ENCODE data around the gene GSK3B. TPM values are rescaled to one million over a fixed set of nuclear protein-coding genes. Genes with fewer than 3 reads are reported as not detected.

The GSK3B gene
- total RNA-seq, 4 donors from 2014 or later = 35.0 to 53.2 (median 44.0) TPM

DNA sequence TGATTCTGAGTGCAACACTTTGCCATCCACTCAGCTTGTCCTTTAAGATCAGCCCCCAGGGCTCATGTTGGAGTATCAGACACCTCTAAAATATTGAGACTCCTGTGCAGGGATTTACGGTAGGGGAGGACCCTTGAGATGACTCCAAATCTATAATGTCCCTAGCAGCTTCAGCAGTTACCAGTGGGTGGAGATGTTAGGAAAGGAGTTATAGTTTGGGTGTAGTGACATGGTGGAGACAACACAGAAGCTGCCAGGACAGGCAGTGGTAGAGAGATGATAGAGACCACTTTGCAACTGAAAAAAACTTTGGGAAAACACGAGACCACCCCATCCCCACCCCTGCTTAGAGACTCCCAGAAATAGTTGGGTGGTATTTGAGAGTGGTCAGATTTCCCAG is 43.3 kb upstream of the GSK3B start:
- Histone ChIP-seq H3K27ac (no peak overlapping the region), H3K4me3 (replicated peaks in 1 of 3) (no peak overlapping the region), H3K36me3 (no peaks in the 10 kb centered on the region), H3K4me1 (no peaks in the 10 kb centered on the region), H3K9me3 (no peaks in the 10 kb centered on the region), H3K27me3 (no peaks in the 10 kb centered on the region)
- WGBS, 2 donors = 66 to 72% methylated on average over 2 of the region's 2 CpGs
- TF ChIP-seq, protein P1, sequence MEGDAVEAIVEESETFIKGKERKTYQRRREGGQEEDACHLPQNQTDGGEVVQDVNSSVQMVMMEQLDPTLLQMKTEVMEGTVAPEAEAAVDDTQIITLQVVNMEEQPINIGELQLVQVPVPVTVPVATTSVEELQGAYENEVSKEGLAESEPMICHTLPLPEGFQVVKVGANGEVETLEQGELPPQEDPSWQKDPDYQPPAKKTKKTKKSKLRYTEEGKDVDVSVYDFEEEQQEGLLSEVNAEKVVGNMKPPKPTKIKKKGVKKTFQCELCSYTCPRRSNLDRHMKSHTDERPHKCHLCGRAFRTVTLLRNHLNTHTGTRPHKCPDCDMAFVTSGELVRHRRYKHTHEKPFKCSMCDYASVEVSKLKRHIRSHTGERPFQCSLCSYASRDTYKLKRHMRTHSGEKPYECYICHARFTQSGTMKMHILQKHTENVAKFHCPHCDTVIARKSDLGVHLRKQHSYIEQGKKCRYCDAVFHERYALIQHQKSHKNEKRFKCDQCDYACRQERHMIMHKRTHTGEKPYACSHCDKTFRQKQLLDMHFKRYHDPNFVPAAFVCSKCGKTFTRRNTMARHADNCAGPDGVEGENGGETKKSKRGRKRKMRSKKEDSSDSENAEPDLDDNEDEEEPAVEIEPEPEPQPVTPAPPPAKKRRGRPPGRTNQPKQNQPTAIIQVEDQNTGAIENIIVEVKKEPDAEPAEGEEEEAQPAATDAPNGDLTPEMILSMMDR (IDR thresholded peaks at IDR 0.05) = no peak
- no peak for TF ChIP-seq POLR2A (IDR thresholded peaks at IDR 0.05)
- DNase-seq = no peak
- intact Hi-C loops (cut with DNase I) = no loop called here

DNA sequence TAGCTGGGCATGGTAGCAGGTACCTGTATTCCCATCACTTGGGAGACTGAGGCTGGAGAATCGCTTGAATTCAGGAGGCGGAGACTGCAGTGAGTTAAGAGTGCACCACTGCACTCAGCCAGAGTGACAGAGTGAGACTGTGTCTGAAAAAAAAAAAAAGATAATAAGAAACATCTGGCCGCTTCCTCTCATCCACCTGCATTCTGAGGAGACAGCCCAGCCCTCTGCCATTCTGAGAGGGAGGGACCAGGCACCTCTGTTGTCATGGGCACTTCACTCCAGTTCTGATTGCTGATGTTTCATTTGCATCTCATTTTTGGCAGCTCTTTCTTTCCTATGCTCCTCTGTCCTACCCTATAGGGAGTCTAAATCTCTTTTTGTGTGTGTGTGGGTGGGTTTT is 36.4 kb upstream of the GSK3B start:
- H3K27me3 ChIP-seq = no peaks in the 10 kb centered on the region
- no peaks in the 10 kb centered on the region for H3K9me3 ChIP-seq
- WGBS, 2 donors = 88 to 91% methylated on average over 3 of the region's 3 CpGs
- no peaks in the 10 kb centered on the region for H3K4me1 ChIP-seq
- no peak for TF ChIP-seq POLR2A (IDR thresholded peaks at IDR 0.05)
- TF ChIP-seq, protein P1 (IDR thresholded peaks at IDR 0.05) = no peak
- H3K4me3 ChIP-seq (replicated peaks in 1 of 3) = no peak overlapping the region
- DNase-seq = no peak
- no peak overlapping the region for H3K27ac ChIP-seq
- H3K36me3 ChIP-seq = no peaks in the 10 kb centered on the region
- intact Hi-C loops (cut with DNase I) = no loop called here

DNA sequence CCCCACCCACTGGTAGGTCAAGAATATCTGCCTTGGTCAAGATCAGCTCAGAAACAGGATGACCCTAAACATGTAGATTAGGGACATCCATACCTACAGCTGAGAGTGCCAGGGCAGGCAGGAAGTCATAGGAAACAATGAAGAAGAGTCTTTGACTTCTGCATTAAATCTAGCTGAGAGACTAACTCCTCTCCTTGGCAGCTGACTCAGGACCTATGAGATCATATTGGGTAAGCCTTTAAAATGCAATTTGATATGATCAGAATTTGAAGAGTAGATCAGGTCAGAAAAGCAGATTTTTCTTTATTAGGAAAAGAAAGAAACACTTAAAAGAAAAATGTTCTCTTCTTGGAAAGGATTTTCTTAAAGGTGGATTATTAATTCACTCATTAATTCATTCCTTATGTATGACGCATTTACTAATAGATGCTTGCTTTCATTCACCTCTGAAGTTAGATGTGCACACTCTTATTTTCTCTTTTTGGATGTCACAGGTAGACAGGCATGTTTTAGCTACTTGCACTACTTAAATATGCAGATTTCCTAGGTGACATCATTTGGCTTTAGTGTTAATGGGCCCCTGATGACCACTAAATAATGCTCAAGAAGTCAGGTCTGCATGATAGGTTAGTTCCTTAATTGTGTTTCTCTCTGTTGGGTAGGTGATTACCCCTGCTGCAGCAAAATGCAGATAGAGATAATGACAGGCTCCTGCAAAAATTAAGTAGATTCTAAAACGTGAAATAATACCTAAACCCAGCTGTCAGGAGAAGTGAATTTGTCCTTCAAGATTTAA is 35.7 kb upstream of the GSK3B start:
- WGBS, 2 donors = 82 to 85% methylated on average over 2 of the region's 2 CpGs

DNA sequence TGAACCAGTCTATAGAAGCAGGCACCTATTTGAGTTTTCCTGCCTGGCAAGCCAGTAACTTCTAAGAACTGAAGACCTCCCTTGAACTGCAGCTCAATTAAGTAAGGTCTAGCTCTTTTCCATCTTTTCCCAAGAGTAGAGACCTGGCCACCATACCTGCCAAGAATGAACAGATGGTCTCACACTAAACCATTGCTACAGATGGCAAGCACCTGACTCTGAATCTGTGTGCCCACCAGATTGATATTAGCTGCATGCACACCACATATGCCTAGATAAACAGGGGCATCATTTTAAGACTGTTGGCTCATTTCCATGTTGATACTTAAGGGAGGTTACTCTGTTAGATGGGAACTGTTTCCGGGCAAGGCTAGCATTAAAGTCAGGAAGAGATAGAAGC is 34.8 kb upstream of the GSK3B start:
- 92 to 100% methylated on average over 1 of the region's 1 CpG for WGBS, 2 donors
- intact Hi-C loops (cut with DNase I) = no loop called here
- Histone ChIP-seq H3K27me3 (no peaks in the 10 kb centered on the region), H3K36me3 (no peaks in the 10 kb centered on the region), H3K4me1 (no peaks in the 10 kb centered on the region), H3K27ac (no peak overlapping the region), H3K4me3 (replicated peaks in 1 of 3) (no peak overlapping the region), H3K9me3 (no peaks in the 10 kb centered on the region)
- DNase-seq = no peak
- TF ChIP-seq, protein P1 (IDR thresholded peaks at IDR 0.05) = no peak
- no peak for TF ChIP-seq POLR2A (IDR thresholded peaks at IDR 0.05)

More for the DNA sequence above, 35.7 kb upstream of the GSK3B start:
- Histone ChIP-seq H3K27me3 (no peaks in the 10 kb centered on the region), H3K27ac (no peak overlapping the region), H3K9me3 (no peaks in the 10 kb centered on the region), H3K4me1 (no peaks in the 10 kb centered on the region), H3K4me3 (replicated peaks in 1 of 3) (no peak overlapping the region), H3K36me3 (no peaks in the 10 kb centered on the region)
- no peak for DNase-seq
- TF ChIP-seq, protein P1 (IDR thresholded peaks at IDR 0.05) = no peak
- TF ChIP-seq POLR2A (IDR thresholded peaks at IDR 0.05) = no peak
- intact Hi-C loops (cut with DNase I) = no loop called here

DNA sequence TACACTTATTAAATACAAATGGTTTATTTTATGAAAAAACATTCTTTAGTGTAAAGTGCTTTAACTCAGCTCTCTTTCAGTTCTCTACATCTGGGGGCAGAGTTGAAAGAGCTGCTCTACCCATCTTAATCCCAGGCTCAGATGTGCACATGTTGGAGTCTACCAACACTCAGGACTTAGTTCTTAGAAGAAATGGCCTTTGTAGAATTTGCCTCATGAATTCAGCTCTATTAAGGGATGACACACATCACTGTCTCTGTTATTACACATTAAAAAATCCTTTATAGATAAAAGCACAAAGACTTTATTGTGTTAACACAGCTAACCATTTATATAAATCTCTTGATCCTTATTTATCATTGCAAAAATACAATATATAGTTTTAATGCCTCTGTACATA is 31.7 kb upstream of the GSK3B start:
- H3K9me3 ChIP-seq = no peaks in the 10 kb centered on the region
- no peaks in the 10 kb centered on the region for H3K4me1 ChIP-seq
- no peak for DNase-seq
- intact Hi-C loops (cut with DNase I) = no loop called here
- no peak overlapping the region for H3K4me3 ChIP-seq (replicated peaks in 1 of 3)
- TF ChIP-seq POLR2A (IDR thresholded peaks at IDR 0.05) = no peak
- TF ChIP-seq, protein P1 (IDR thresholded peaks at IDR 0.05) = no peak
- no peaks in the 10 kb centered on the region for H3K36me3 ChIP-seq
- H3K27ac ChIP-seq = no peak overlapping the region
- H3K27me3 ChIP-seq = no peaks in the 10 kb centered on the region

All from thyroid gland (tissue), 4 donors.